Epithelial cell of proximal tubule (primary cell): ENCODE results near the gene ATP8A2. TPM values are rescaled to one million over a fixed set of nuclear protein-coding genes. Genes with fewer than 3 reads are reported as not detected.

Experiments
- DNase-seq: peaks from one replicate; pipeline ENCODE4 v3.0.0-alpha.2; 2011; ENCODE audit warnings: low read depth
- H3K4me3 ChIP-seq: 2 replicates; pipeline ENCODE4 v1.5.1; 2011; ENCODE audit warnings: low read depth, mild to moderate bottlenecking, low read length
- CTCF ChIP-seq: conservative IDR thresholded peaks from 2 replicates; pipeline ENCODE4 v1.5.1; 2012; ENCODE audit warnings: low read depth, mild to moderate bottlenecking, low read length
- total RNA-seq: library from RNA; depleted of rRNA; stranded (reverse); fragments of >200 nt; gene quantifications from 2 replicates; pipeline ENCODE4 v1.2.3, GENCODE V29; 2015

Gene ATP8A2
- total RNA-seq, 1 donor from 2014 or later: 2.2 TPM

GRCh38 chr13:25756251-25756650 lies 384.5 kb downstream of the ATP8A2 start:
- no peak for DNase-seq
- no peak for TF ChIP-seq CTCF
- H3K4me3 ChIP-seq: no peak overlapping the region

GRCh38 chr13:25756912-25757311 lies 385.1 kb downstream of the ATP8A2 start:
- no peak for DNase-seq
- peak; percentile 52 for TF ChIP-seq CTCF
- no peak overlapping the region for H3K4me3 ChIP-seq

GRCh38 chr13:25761041-25761440 lies 389.3 kb downstream of the ATP8A2 start:
- no peak for DNase-seq
- no peak for TF ChIP-seq CTCF
- H3K4me3 ChIP-seq: no peak overlapping the region

GRCh38 chr13:25762281-25762680 lies 390.5 kb downstream of the ATP8A2 start:
- no peak for DNase-seq
- TF ChIP-seq CTCF: no peak
- no peak overlapping the region for H3K4me3 ChIP-seq

GRCh38 chr13:25762795-25763377 lies 391.1 kb downstream of the ATP8A2 start:
- no peak for DNase-seq
- no peak overlapping the region for H3K4me3 ChIP-seq
- TF ChIP-seq CTCF: no peak

- no peak for DNase-seq
These were observed 392.6 kb downstream of the ATP8A2 start for GRCh38 chr13:25764378-25764777.

More at GRCh38 chr13:25764378-25764777, 392.6 kb downstream of the ATP8A2 start:
- H3K4me3 ChIP-seq: no peak overlapping the region
- no peak for TF ChIP-seq CTCF
